RCC 7860 (cell line): ENCODE results near the gene THBS3.
A peak's percentile ranks its signal among the peaks of the same experiment; 100 is the strongest.
"Not testable (repeated sequence)": the region's sequence is repeated elsewhere in the genome, so short reads cannot be mapped to it uniquely, and the experiment has no call there.

ENCODE experiments used
- DNase-seq: peaks from one replicate; pipeline ENCODE4 v3.0.0-alpha.2; 2015; ENCODE audit warnings: low spot score
- FAIRE-seq: peaks from 2 replicates; lab custom pipeline; 2012; peaks lifted over from hg19 to GRCh38; lab: Jason Lieb, UNC

Gene THBS3

DNA sequence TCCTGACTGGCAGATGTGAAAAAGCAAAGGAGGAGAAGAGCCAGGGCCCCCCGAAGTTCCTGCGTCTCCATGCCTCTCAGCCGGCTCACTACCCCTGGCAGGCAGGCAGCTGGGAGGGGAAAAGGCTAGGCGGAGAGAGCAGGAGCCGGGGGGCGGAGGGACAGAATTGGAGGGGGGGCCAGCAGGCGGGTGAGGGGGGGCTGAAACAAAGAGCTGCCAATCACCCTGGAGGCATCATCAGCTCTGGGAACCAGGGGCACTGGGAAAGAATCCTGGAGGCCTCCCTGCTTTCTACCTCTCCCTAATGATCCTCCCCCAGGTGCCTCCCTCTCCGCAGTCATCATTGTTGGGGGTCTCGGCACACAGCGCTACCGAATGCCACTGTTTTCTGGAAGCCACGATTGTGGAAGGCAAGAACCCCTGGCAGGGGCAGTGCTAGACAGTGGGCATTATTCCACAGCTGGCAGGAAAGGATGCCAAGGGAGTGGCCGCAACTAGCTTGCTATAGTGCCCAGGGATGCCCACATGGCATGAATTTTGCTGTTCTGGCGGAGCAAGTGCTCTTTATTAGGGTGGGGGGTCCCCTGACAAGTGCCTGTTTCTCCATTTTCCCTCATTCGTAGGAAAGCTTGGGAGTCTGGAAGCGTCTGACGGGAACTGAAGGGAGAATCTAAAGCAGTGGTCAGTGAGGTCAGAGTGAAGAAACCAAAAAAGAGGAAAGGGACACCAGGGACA lies at the start of gene THBS3:
TSS of gene THBS3 (minus strand) at position 92 of the 735 bp plus-strand sequence. CDS start at position 71, 21 bp downstream.
- FAIRE-seq (no peak), DNase-seq (no peak)

DNA sequence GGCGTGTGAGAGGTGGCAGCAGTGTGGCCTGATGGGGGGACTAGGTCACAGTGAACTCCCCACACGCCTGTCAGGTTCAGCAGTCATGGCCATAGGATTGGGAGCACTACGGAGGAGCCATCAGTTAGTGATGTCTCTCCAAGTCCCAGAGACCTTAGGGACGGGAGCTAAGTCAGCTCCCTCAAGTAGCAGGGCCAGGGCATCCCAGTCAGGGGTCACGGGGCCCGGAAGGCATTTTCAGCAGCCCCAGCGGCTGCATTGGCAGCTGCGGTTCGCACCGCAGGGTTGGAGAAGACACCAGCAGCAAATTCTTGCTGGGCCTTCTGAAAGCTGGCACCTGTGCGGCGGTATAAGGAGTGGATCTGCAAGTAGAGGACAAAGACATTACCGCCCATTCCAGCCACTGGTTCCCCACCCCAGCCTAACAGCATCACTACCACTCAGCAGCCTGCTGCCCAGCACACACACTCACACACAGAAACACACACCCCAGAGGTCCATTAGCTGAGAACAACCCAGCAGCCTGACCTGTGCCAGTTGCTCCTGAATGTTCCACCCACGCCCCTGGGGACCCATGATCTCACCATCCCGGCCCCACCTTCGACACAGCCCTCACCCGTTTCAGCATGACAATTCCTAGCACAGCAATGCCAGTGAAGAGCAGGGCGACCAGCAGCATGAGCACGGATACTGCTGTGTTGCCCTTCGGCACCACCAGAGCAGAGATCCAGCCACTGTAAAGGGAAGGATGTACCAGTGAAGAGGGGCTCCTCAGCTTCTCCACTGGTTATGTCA lies 48.6 kb upstream of the THBS3 start:
- DNase-seq (no peak), FAIRE-seq (no peak)

DNA sequence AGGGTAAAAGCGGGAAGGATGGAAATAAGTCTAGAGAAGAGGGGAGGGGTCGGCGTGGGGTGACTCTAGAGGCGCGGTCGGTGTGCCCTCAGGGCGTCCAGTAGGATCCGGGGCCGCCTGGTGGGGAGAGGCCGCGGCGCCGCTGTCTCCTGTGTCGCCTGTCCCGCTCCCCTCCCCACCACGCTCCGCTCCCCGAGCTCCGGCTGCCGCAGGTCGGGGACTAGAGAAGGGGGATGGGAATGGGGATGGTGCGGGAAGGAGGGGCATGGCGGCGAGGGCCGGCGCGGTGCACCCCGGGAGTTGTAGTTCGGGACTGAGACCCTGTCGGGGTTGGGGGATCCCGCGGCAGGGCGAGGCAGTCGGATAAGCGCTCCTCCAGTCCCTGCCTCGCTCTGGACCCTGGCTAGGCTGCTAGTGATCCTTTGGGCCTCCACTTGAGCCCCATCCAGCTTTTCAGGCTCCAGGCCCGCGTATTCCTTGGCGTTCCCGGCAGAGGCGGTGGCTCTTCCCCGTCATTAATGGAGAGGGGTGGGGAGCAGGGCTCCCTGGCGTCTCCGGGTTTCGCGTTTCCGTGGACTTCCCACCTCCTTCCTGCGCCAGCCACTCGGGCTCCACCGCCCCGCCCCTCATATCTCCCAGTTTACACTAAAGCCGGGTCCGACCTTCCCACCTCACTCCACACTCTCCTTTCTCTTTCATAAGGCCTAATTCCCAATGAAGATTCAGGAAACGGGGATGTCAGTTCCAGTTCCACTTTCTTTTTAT lies 47.7 kb upstream of the THBS3 start, which contains the start of gene ENTREP3:
TSS of gene ENTREP3 (minus strand) at position 241 of the 765 bp plus-strand sequence. CDS start 606 bp downstream, outside the sequence.
- FAIRE-seq (no peak), DNase-seq (peak; percentile 45)

DNA sequence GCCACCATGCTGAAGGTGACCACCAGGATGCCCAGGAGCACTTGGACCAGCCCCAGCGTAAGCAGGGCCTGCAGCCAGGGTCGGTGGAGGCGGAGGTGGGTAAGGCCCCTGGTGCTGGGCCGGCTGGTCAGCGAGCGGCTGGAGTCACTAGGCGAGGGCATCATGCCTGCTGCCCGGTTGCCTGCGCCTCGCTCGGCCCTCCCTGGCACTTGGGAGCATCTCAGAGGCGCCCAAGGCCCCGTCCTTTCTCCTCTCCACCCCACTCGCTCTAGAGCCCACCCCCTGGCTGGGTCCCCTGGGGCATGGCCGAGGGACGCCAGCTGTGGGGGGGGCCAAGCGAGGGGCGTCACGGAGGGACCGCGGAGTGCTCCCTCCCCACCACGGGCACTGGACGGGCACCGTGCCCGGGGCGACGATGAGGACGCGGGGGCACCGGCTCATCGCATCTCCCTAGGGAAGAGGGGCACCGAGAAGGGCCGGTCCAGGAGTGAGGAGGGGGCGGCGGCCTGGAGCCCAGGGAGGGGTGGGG lies 47.1 kb upstream of the THBS3 start:
- no peak for DNase-seq
- FAIRE-seq, result no peak

DNA sequence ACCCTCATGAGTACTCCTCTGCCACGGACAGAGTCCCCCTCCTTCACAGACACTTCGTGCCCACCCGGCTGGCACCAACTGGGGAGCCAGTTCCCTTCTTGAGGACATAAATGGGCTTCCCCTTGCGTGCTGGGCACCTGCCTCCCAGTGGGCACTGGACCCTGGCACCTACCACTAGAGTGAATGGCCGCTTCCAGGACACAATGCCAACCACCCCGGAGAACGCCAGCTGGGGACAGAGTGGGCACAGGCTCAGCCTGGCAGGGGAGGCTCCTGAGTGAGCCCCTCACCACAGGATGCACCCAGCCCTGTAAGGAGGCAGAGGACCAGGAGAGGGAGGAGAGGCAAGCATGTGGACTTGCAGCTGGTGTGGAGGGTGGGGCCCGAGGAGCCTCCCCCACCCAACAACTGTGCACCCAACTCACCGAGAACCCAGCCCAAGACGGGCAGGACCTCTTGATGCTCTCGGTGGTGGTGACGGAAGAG lies 46.6 kb upstream of the THBS3 start:
- no peak for DNase-seq
- no peak for FAIRE-seq

DNA sequence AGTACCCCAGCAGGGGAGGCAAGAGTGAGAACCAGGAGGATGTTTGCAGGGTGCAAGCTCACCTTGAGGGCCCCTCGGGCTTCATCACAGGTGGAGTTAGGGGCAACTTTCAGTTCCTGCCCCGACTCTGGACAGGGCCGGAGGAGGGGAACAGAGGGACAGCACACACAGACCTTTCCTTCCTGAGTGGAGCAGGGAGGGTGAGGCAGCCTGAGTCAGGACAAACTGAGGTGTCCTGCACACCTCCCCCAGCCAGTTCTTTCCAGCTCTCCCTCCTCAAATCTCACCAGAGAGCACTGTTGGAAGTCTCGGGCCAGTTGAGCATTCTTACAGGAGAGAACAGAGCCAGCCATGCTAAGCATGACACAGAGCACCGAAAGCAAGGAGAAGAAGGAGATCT lies 46.1 kb upstream of the THBS3 start:
- FAIRE-seq (no peak), DNase-seq (peak; percentile 14)

DNA sequence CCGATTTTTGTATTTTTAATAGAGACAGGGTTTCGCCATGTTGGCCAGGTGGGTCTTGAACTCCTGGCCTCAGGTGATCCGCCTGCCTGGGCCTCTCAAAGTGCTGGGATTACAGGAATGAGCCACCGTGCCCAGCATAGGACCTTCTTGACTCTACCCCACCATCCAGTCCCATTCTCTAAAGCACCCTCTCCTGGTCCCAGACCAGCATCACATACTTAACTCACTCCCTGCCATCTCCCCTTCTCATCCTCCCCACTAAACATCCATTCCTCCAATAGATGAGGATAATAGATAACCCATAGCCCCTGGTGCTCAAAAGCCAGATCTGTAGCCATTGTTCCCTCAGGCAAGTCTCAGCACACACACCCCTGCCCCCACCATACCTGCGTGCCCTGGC lies 45.5 kb upstream of the THBS3 start:
- no peak for DNase-seq
- FAIRE-seq, result no peak

DNA sequence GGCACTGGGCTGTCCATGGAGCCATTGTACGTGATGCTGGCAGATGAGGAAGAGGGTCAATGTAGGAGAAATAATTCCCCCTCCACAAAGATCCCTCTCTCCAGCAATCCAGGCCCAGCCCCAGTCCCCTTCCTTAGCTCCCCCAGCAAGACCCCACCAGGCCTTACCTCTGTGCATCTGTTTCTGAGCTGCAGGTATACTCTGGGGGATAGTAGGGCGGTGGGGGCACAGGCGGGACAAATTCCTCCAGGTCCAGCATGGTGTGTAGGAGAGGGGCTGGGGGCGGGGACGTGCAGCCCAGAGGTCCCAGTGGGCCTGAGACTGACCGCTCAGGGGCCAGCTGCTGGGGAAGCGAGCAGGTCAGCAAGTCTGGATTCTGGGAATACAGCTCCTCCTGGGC lies 43.9 kb upstream of the THBS3 start:
- DNase-seq (no peak), FAIRE-seq (no peak)

DNA sequence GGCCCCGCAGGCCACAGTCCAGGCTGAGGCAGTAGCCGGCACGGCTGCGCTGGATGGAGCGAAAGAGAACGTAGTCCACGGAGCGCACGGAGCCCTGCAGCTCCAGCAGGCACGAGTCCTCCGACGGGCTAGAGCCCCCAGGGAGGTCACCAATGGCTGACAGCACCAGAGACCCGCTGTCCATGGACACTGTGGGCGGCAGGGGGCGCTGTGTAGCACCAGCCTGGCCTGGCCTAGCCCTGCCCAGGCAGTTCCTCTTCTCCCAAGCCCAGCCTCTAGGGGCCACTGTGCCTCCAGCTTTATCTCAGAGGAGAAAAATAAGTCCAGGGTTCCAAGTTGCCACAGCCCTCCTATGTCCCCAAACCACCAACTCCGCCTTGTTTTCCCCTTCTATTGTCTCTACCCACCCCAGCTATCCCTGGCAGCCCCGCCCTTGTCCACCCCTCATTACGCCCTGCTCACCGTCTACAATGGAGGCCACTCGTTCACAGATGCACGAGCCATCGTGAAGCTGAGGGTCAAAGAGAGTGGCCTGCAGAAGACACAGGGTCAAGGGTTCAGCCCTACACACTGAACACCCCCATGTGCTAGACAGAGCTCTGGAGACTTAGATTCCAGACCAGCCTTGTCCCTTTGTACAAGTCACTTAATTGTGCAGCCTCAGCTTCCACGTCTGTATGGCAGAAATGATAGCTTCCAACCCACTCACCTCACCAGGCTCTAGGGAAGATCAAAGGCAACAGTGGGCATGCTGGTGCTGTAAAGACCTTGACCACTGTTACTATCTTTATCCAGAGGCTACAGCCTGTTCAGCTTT lies 43.1 kb upstream of the THBS3 start:
- DNase-seq (peak; percentile 83), FAIRE-seq (no peak)

DNA sequence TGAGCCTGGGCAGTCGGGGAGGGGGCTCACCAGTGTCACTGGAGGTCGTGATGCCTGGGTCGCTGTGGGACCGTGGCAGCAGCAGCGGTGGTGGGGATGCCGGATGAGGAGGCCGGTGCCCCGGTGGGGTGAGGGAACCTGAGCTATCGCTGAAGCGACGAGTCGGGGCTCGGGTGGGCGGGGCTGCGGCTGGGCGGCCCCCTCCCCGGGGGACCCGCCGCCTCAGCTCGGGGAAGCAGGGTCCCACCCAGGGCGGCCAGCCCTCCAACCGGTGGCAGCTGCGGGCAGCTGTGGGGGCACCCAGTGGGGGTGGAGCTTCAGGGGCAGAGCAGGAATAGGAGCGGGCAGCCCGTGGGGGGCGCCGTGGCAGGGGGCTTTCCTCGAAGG lies 42.5 kb upstream of the THBS3 start:
- no peak for DNase-seq
- no peak for FAIRE-seq

DNA sequence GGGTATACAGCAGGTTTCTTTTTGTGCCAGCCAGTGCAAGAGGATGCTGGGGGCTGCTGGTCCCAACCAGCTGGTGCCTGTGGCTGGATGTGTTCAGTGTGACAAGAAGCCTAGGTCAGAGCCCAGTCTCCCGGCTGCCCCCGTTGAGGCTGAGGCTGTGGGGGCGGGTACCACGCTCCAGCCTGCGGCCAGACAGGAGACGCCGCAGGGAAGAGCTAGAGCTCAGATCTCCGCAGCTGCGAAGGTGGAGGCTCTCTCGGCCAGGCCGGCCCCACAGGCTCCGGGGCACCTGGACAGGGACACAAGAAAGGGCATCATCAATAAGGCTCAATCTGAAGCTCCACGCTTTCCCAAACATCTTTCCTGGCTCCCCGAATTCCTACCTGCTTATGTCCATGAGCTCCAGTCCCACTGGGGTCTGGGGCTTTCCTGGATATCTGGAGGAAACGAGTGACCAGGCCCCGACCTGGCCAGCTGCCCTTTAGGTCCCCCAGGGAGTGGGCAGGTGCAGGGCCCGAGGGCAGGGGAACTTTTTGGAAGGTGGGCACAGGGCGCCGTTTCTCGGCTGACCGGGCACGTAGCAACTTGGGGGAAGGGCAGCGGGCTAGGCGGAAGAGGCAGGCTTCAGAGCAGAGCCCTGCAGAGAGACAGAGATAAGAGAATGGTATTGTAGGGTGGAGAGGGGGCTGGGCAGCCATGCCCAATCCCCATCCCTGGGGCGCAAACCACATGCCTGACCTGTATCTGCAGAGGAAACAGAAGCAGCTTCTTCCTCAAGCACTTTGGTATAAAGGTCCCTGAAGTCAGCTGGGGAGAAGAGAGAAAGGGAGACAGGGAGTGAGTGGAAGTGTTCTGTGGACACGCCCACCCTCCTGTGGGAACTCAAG lies 40.2 kb upstream of the THBS3 start:
- no peak for DNase-seq
- no peak for FAIRE-seq

DNA sequence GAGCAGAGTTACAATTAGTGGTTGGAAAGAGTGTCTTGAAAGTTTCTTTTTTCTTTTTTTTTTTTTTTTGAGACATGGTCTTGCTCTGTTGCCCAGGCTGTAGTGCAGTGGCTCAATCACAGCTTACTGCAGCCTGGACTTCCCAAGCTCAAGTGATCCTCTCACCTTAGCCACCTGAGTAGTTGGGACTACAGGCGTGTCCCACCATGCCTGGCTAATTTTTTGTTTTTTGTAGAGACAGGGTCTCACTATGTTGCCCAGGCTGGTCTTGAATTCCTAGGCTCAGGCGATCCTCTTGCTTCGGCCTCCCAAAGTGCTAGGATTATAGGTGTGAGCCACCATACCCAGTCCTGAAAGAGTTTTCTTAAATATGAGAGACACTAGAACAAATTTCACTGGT lies 39.1 kb upstream of the THBS3 start:
- not testable (repeated sequence) for FAIRE-seq, DNase-seq

DNA sequence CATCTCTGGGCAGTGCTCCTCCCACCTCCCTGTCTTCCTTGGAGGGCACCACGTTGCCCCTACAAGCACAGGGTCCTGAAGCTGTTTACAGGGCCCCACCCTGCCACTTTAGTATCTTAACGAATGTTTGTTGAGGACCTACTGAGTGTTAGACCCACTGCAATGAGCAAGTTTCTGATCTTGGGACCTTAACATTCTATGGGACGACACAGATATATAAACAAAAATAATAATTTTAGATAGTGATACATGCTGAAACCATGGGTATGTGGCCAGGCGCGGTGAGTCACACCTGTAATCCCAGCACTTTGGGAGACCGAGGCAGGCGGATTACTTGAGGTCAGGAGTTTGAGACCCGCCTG lies 37.4 kb upstream of the THBS3 start:
- FAIRE-seq, result no peak
- DNase-seq, result no peak

DNA sequence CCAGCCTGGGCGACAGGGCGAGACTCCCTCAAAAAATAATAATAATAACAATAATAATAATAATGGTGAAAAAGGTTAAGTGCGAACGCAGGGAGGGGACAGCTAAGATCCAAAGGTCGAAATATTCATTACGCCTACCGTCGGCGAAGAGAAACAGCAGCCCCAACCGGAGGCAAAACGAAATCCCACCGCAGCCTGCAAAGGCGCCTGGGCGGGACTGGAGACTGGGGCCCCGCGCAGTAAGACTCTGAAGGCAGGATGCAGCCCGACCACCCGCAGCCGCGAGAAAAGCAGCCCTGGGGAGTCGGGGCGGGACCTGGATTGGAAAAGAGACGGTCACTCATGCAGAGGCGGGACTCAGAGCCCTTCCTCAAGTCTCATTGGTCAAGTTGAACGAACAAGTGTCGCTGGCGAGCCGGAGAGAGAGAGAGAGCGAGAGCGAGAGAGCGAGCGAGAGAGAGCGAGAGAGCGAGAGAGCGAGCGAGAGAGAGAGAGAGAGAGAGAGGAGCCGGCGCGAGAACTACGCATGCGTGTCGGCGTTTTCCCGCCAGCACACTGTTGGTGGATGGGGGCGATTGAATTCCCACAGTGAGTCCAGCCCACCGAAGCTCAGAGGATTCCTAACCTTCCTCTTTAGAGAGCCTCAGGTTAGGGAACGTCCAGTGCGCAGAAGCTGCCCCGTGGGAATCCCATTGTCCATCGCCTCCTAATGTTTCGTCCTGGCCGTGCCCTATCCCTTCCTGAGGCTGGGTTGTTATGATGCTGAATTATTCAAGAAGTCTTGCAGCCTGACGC lies 36.9 kb upstream of the THBS3 start:
- FAIRE-seq (peak; percentile 74), DNase-seq (peak; percentile 95)

DNA sequence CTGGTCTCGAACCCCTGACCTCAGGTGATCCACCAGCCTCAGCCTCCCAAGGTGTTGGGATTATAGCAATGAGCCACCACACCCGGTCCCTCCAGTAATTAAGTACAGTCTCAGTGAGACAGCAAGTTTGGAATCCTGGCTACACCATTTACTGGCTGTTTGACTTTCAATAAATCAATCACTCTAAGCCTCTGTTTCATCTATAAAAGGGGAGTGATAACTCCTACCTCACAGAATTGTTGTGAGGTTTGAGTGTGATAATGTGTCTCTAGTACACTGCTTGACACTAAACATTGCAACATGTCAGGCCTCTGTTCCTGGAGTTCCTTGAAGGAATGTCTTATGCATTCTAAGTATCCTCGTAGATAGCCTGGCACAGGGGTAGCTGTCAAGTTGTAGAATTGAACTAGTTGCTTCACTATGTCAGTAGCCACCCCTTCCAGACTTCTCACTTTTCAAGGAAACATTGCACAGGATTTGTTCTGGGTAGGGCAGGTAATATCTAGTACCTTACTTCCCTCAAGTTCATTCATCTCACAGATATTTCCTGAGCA lies 35.2 kb upstream of the THBS3 start:
- DNase-seq (no peak), FAIRE-seq (no peak)

DNA sequence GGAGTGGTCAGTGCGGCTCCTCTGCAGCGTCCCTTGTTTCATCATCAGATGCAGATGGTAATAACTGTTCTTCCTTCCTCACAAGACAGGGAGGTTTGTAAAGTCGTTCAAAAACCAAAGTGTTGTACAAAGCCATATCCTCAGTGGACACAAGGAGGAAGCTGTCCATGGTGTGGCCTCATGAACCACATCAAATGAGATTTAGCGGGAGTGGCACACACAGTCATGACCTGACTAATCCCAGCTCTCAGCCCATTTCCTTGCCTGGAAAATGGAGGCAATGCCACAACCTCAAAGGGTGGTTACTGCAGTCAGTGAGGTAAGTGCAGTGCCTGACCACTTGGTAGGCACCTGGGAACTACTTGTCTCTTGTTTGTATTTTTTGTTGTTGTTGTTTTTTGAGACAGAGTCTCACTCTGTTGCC lies 34.2 kb upstream of the THBS3 start:
- no peak for FAIRE-seq
- peak; percentile 7 for DNase-seq

DNA sequence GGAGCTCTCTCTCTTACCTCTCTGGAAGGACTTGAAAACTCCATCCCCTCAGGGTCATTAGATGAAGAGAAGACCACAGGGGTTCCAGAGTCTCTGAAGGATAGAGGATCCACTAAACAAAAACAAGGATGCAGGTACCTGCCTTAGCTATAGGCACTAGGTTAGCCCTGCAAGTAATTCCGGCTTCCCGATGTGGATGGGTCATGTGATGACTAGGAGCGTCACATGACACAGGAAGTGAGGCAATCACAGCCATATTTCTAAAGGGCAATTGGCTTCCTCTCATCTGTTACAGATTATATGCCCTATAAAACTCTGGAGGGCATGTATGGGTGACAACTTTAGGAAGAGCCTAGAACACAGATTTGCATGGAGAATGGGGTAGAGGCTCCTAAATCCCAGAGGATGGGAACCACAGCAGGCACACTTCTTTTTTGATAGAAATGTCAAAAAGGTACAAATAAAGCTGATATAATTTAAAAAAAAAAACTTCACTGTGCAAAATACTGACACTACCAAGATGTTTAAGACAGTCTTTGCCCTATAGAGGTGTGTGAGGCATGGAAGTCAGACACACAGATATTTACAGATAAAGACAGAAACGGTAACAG lies 33.5 kb upstream of the THBS3 start:
- FAIRE-seq (no peak), DNase-seq (peak; percentile 65)

DNA sequence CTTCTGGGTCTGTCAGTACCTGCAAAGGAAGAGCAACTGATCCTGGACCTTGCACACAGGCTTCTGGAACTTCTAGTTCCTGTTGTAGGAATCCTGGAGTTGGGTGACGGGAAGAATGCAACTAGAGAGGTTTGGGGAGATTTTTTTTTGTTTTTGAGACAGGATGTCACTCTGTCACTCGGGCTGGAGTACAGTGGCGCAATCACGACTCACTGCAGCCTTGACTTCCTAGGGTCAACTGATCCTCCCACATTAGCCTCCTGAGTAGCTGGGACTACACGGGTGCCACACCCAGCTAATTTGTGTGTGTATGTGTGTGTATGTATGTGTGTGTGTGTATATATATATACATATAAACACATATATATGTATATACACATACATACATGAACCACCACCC lies 28.8 kb upstream of the THBS3 start:
- DNase-seq, result no peak
- no peak for FAIRE-seq
